Hindlimb muscle (tissue), 1 donor: ENCODE data around the gene MAN1A2. TPM values are rescaled to one million over a fixed set of nuclear protein-coding genes. Genes with fewer than 3 reads are reported as not detected.
"Not testable (repeated sequence)": the region's sequence is repeated elsewhere in the genome, so short reads cannot be mapped to it uniquely, and the experiment has no call there.

Source experiments
- DNase-seq: peaks from one replicate; pipeline ENCODE4 v3.0.0-alpha.2; 2013
- polyA plus RNA-seq: library from polyadenylated mRNA; unstranded; fragments of 120-200 nt; gene quantifications from one replicate; pipeline ENCODE4 v1.2.1, GENCODE V29; 2013; ENCODE audit not compliant: insufficient read length

The MAN1A2 gene
- polyA plus RNA-seq, 1 donor = 24.6 TPM

- DNase-seq = no peak
Measured at GRCh38 chr1:117403597-117403996, 36.3 kb downstream of the MAN1A2 start.

GRCh38 chr1:117405042-117405441 is 37.8 kb downstream of the MAN1A2 start:
- no peak for DNase-seq

GRCh38 chr1:117412472-117412871 is 45.2 kb downstream of the MAN1A2 start:
- DNase-seq = no peak

- DNase-seq = no peak
Measured at GRCh38 chr1:117413412-117413811, 46.2 kb downstream of the MAN1A2 start.

GRCh38 chr1:117414943-117415342 is 47.7 kb downstream of the MAN1A2 start:
- DNase-seq = no peak

- no peak for DNase-seq
Measured at GRCh38 chr1:117416004-117416403, 48.8 kb downstream of the MAN1A2 start.

DNA sequence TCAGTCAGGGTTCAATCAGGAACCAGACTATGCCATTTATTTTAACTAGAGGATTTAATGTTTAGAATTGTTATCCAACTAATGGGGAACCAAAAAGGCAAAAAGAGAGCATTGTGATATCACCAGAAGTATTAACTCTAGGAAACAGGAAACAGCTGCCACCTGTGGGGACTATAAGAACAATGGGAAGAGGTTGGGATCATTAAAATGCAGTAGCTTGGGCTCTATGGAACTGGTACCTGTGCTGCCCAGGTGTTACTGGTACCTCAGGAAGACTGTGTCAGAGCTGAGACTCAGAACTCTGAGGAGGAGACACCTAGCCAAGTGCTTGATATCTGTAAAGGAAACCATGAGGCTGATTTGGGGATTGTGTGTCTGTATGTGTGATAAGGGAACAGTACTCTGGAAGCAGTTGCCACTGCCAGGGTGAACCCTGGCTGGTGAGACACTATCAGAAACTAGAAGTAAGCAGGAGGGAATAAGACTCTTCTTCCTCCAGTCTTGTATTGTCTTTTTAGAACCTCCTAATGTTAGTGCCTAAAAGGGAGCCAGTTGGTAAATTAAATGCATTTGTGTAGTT is 49.4 kb downstream of the MAN1A2 start:
- DNase-seq = no peak

- no peak for DNase-seq
Measured at GRCh38 chr1:117425050-117425734, 57.9 kb downstream of the MAN1A2 start.

DNA sequence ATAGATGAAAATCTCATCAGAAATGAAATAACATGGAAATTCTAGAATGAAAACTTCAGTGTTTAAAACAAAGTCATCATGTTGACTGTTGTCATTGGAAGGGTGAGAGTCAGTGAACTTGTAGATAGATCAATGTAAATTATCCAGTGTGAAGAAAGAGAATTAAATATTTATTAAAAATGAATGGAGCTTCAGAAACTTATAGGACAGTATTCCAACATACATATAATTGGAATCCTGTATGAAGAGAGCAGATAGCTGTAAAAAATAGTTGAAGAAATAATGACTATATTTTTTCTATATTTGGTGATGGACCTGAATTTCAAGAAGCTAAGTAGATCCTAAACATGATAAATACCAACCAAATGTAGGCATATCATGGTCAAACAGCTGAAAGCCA is 60.0 kb downstream of the MAN1A2 start:
- no peak for DNase-seq

DNA sequence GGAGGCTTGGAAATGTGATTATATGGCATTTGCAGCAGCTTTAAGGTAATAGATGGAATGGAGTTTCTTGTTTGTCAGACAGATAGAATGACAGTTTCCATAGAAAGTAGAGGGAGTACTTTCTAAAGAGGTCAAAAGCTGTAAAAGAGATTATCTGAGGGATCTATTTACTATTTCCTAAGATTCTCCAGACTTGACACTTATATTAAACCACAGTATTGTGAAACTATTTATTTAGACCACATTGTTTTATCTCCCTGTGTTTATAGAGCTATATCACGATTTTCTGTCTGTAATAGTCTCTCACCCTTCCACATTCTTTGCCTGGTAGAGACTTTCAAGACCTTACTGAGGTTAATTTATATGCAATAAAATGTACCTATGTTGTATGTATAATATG is 66.7 kb downstream of the MAN1A2 start:
- DNase-seq = no peak

DNA sequence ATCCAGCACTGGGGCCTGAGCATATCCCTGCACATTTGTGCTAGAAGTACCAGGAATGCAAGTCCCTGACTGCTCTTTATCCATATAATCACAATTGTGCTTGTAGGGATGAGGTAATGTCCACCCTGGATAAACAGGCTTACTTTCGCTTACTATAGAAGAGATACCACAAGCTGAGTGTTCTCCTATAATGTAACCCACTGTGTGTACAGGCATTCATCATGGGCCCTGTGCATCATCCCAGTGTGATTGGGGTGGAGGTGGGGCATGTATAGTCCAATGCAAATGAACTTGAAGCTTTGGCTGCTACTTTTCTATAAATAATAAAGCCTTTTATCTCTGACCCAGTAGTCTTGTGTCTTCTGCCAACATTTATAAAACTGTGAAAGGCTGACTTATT is 69.3 kb downstream of the MAN1A2 start:
- DNase-seq = no peak

DNA sequence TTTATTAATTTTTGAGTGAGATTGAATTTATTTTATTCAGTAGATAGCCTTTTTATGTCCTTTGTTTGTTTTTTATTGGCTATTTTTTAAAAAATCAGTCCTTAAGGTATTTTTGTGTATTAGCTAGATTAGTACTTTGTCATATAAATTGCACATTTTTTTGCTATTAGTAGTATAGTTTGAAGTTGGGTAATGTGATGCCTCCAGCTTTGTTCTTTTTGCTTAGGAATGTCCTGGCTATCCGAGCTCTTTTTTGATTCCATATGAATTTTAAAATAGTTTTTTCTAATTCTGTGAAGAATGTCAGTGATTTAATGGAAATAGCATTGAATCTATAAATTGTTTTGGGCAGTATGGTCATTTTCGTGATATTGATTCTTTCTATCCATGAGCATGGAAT is 80.4 kb downstream of the MAN1A2 start:
- DNase-seq = no peak

GRCh38 chr1:117452216-117452615 is 85.0 kb downstream of the MAN1A2 start:
- DNase-seq = no peak

GRCh38 chr1:117453958-117454357 is 86.7 kb downstream of the MAN1A2 start:
- no peak for DNase-seq

DNA sequence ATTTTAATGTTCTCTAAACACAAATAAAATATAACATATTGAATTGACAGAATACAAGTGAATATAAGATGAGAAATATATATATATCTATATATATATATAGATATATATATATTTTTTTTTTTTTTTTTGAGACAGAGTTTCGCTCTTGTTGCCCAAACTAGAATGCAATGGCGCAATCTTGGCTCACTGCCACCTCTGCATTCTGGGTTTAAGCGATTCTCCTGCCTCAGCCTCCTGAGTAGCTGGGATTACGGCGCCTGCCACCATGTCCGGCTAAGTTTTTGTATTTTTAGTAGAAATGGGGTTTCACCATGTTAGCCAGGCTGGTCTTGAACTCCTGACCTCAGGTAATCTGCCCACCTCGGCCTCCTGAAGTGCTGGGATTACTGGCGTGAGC is 91.2 kb downstream of the MAN1A2 start:
- DNase-seq = not testable (repeated sequence)

- no peak for DNase-seq
Measured at GRCh38 chr1:117466761-117467160, 99.5 kb downstream of the MAN1A2 start.

GRCh38 chr1:117467336-117467735 is 100.1 kb downstream of the MAN1A2 start:
- DNase-seq = no peak

- no peak for DNase-seq
Measured at GRCh38 chr1:117473063-117473462, 105.8 kb downstream of the MAN1A2 start.

- DNase-seq = not testable (repeated sequence)
Measured at GRCh38 chr1:117475495-117475894, 108.2 kb downstream of the MAN1A2 start.

DNA sequence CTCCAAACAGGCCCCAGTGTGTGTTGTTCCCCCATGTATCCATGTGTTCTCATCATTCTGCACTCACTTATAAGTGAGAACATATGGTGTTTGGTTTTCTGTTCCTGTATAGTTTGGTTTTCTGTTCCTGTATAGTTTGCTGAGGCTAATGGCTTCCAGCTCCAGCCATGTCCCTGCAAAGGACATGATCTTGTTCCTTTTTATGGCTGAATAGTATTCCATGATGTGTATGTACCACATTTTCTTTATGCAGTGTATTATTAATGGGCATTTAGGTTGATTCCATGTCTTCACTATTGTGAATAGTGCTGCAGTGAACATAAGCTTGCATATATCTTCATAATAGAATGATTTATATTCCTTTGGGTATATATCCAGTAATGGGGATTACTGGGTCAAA is 111.8 kb downstream of the MAN1A2 start:
- no peak for DNase-seq

DNA sequence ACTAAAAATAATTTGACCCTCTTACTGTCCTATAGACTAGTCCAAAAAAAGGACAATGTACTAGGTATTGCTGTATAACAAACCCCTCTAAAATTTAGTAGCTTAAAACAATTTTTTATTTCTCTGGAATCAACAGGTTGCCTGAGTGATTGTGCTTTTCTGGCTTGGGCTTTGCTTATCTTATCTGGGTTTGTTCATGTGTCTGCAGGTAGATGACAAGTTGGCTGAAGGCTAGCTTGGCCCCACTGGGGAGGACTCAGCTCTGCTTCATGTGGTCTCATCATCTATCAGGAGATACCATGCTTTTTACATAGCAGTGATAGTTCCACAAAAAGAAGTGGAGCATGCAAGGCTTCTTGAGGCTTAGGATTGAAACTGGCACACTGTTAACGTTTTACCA is 114.2 kb downstream of the MAN1A2 start:
- no peak for DNase-seq

GRCh38 chr1:117493906-117494305 is 126.7 kb downstream of the MAN1A2 start:
- no peak for DNase-seq

GRCh38 chr1:117495068-117495467 is 127.8 kb downstream of the MAN1A2 start:
- no peak for DNase-seq

- no peak for DNase-seq
Measured at GRCh38 chr1:117499071-117499470, 131.8 kb downstream of the MAN1A2 start.

- no peak for DNase-seq
Measured at GRCh38 chr1:117500584-117500983, 133.3 kb downstream of the MAN1A2 start.
